NCI-H345 treated with DMSO at 0.1 percent for 48 hours (cell line): ENCODE data around the gene MEX3A.
"Not testable (repeated sequence)": the region's sequence is repeated elsewhere in the genome, so short reads cannot be mapped to it uniquely, and the experiment has no call there.

Experiments
- DNase-seq: peaks from one replicate; lab custom pipeline; 2025; ENCODE audit not compliant: unreplicated experiment; lab: John Stamatoyannopoulos, UW

The MEX3A gene

GRCh38 chr1:156118177-156118868 lies 36.1 kb upstream of the MEX3A start:
- DNase-seq, result no peak

GRCh38 chr1:156117414-156118176 lies 35.3 kb upstream of the MEX3A start:
- DNase-seq, result no peak

- not testable (repeated sequence) for DNase-seq
These were observed 34.5 kb upstream of the MEX3A start for GRCh38 chr1:156116731-156117130.

GRCh38 chr1:156115514-156116374 lies 33.5 kb upstream of the MEX3A start:
- no peak for DNase-seq

- peak; percentile 71 for DNase-seq
These were observed 32.8 kb upstream of the MEX3A start for GRCh38 chr1:156114919-156115513.

GRCh38 chr1:156114101-156114918 lies 32.0 kb upstream of the MEX3A start, which contains the start of gene LMNA:
Gene LMNA (plus strand): TSS chr1:156114711. CDS start chr1:156114919, 208 bp downstream.
- peak; percentile 98 for DNase-seq

- no peak for DNase-seq
These were observed 31.2 kb upstream of the MEX3A start for GRCh38 chr1:156113282-156113950.

GRCh38 chr1:156112276-156113137 lies 30.2 kb upstream of the MEX3A start:
- no peak for DNase-seq

GRCh38 chr1:156111355-156111962 lies 29.2 kb upstream of the MEX3A start:
- peak; percentile 68 for DNase-seq

- no peak for DNase-seq
These were observed 28.0 kb upstream of the MEX3A start for GRCh38 chr1:156110252-156110651.

GRCh38 chr1:156108664-156109241 lies 26.5 kb upstream of the MEX3A start:
- no peak for DNase-seq

GRCh38 chr1:156108057-156108456 lies 25.8 kb upstream of the MEX3A start:
- no peak for DNase-seq

- DNase-seq, result no peak
These were observed 24.6 kb upstream of the MEX3A start for GRCh38 chr1:156106624-156107488.

- no peak for DNase-seq
These were observed 22.9 kb upstream of the MEX3A start for GRCh38 chr1:156104861-156105832.

GRCh38 chr1:156104065-156104810 lies 22.0 kb upstream of the MEX3A start:
- peak; percentile 96 for DNase-seq
